ENCODE results near the gene FXYD4. TPM values are rescaled to one million over a fixed set of nuclear protein-coding genes. Genes with fewer than 3 reads are reported as not detected.

Gene FXYD4
- total RNA-seq, 1 donor from 2014 or later = not detected

DNA sequence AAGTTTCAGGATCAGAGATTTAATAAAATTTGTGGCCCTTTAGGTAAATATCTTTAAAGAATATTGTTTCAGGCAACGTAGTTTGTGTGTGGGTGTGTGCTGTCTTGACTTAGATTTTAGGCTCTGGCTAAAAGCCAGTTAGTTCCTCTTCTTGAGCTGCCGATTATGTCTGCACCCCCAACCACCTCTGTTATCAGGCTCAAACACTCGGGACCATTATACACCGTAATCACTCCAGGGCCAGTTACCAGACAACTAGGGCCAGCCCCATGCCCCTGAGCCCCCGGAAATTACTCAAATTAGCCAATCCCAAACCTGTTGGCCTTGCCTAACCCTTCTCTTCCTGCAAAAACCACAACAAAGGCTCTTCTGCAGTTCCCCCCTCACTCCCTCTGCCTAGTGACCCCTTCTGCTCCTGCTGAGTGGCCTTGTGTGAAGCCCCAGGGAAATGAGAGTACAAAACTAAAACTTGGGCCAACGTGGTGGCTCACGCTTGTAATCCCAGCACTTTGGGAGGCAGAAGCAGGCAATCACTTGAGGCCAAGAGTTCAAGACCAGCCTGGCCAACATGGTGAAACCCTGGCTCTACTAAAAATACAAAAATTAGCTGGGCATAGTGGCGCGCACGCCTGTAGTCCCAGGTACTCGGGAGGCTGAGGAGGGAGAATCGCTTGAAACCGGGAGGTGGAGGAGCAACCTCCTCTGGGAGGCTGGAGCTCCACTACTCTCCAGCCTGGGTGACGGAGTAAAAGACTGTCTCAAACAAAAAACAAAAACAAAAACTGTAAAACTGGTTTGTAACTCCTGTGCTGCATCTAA is 46.7 kb downstream of the FXYD4 start:
- peak; percentile 33 for DNase-seq (ENCODE audit: low spot score)

DNA sequence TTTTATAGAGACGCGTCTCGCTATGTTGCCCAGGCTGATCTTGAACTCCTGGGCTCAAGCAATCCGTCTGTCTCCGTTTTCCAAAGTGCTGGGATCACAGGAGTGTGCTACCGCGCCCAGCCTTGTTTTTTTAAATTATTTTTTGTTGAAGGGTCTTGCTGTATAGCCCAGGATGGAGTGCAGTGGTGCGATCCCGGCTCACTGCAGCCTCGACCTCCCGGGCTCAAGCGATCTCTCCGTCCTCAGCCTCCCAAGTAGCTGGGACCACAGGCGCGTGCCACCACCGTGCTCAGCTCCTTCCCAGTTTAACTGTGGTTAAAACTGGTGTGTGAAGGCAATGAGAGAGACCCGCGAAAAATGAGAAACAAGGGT is 48.5 kb downstream of the FXYD4 start:
- no peak for DNase-seq (ENCODE audit: low spot score)

DNA sequence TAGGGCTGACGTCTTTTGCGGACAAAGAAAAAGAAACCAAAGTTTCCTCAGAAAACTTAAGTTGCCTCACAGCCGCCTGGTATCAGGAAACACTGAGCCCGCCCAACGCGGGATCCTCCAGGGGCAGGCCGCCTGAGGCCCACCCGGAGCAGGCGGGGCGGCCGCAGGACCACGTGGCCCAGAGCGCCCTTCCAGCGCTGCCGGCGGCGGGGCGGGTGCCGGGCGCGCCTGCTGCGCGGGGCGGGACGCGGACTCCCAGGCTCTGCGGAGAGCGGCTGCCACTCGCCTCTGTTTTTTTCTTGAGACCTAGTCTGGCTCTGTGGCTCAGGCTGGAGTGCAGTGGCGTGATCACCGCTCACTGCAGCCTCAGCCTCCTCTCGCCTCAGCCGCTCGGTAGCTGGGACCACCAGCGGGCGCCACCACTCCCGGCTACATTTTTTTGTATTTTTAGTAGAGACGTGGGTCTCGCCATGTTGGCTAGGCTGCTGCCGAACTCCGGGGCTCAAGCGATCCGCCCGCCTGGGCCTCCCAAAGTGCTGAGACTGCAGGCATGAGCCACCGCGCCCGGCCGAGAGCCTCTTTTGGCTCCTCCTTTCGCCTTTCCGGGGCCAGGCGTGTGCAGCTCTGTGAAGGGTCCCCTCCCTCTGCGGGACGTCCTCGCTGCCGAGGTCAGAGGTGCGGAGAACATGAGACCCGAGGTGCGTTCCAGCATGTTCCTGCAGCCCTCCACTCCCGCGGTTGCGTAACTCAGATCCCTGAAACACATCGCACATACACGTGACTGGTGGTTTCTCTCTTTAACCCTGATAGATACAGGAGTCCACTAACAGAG is 49.1 kb downstream of the FXYD4 start:
- DNase-seq (ENCODE audit: low spot score) = peak; percentile 95

DNA sequence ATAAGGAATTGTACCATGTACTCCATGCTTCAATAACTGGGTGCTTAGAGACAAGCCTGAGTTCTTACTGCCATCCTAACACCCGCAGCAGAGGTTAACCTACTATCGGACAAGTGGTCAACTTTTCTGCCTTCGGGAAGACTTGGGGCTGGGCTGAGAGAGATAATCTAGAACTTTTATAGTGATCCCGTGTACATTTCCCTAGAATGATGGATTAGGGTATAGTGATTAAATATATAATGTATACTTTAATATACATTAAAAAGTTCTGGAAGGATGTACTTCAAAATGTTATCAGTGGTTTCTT is 49.7 kb downstream of the FXYD4 start:
- no peak for DNase-seq (ENCODE audit: low spot score)

- DNase-seq (ENCODE audit: low spot score) = no peak
These were observed 50.1 kb downstream of the FXYD4 start for GRCh38 chr10:43421519-43421918.

- DNase-seq (ENCODE audit: low spot score) = peak; percentile 28
These were observed 50.5 kb downstream of the FXYD4 start for GRCh38 chr10:43421944-43422343.

DNA sequence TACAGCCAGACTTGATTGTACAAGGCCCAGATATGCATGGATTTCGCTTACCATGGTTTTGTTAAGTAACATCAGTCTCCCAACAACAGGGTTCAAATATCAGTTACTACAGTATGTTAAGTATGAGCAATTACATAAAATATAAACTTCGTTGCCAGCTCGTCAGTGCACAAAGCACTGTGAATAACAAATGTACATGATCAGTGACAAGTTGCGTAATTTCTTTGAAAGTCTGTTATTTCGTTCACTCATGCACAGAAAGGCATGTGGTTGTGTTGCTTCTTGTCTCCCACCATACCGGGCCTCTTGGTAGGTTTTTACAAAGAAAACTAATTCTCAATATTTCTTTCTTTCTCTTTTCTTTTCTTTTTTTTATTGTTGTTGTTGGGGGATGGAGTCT is 53.0 kb downstream of the FXYD4 start:
- no peak for DNase-seq (ENCODE audit: low spot score)

Other genes starting within 250 kb of the FXYD4 start
- gene CSGALNACT2, start 233.2 kb upstream of the FXYD4 start, total RNA-seq = 31.0 TPM
- 1.8 TPM for gene RASGEF1A, start 104.6 kb upstream of the FXYD4 start, total RNA-seq
- gene HNRNPF, start 37.5 kb downstream of the FXYD4 start, total RNA-seq = 184 TPM
- gene ZNF487, start 65.5 kb downstream of the FXYD4 start, total RNA-seq = 3.9 TPM
- 5.5 TPM for gene ZNF239, start 203.0 kb downstream of the FXYD4 start, total RNA-seq
- gene ZNF485, start 234.8 kb downstream of the FXYD4 start, total RNA-seq = 2.1 TPM